PC-9 (cell line): ENCODE measurements around the gene OAT.

Experiments
- CTCF ChIP-seq: fragments of 200-600 bp; sonication (generic); conservative IDR thresholded peaks from 2 replicates; pipeline ENCODE4 v1.6.1; 2017; ENCODE audit warnings: mixed run types, antibody characterized with exemption, mild to moderate bottlenecking, moderate library complexity
- EZH2 ChIP-seq: fragments of 200-600 bp; sonication (generic); IDR thresholded peaks from 2 replicates; pipeline ENCODE4 v1.8.0; 2017; ENCODE audit warnings: antibody characterized with exemption, low read depth

- TF ChIP-seq CTCF (no peak), EZH2 (no peak)
Observed at GRCh38 chr10:124354411-124355382, 64.0 kb downstream of the OAT start.
